H9 (cell line): Measurements from ENCODE around the gene ARHGAP4. TPM values are rescaled to one million over a fixed set of nuclear protein-coding genes. Genes with fewer than 3 reads are reported as not detected.

Experiments used
- DNase-seq: peaks from one replicate; pipeline ENCODE4 v3.0.0-alpha.2; 2017
- H2AFZ ChIP-seq: one replicate; pipeline ENCODE4 v1.6.1; 2013; ENCODE audit warnings: mild to moderate bottlenecking, low read length, control low read depth, moderate library complexity
- H2AK5ac ChIP-seq: 2 replicates; pipeline ENCODE4 v1.6.1; 2013; ENCODE audit warnings: low read length, control low read depth, mixed read lengths; ENCODE audit not compliant: insufficient read length
- H2BK120ac ChIP-seq: one replicate; pipeline ENCODE4 v1.6.1; 2013; ENCODE audit warnings: low read depth, mild to moderate bottlenecking, low read length, control low read depth, inconsistent platforms; ENCODE audit not compliant: poor library complexity, severe bottlenecking
- H2BK12ac ChIP-seq: 2 replicates; pipeline ENCODE4 v1.6.1; 2013; ENCODE audit warnings: low read length, control low read depth, mixed read lengths, low read depth; ENCODE audit not compliant: insufficient read length
- H2BK15ac ChIP-seq: 2 replicates; pipeline ENCODE4 v1.6.1; 2013; ENCODE audit warnings: low read depth, low read length, control low read depth
- H2BK20ac ChIP-seq: one replicate; pipeline ENCODE4 v1.6.1; 2013; ENCODE audit warnings: low read depth, mild to moderate bottlenecking, low read length, control low read depth, inconsistent platforms; ENCODE audit not compliant: poor library complexity, severe bottlenecking
- H2BK5ac ChIP-seq: 2 replicates; pipeline ENCODE4 v1.6.1; 2013; ENCODE audit warnings: low read length, control low read depth, mixed read lengths; ENCODE audit not compliant: insufficient read length
- H3K14ac ChIP-seq: 2 replicates; pipeline ENCODE4 v1.6.1; 2013; ENCODE audit warnings: low read length, control low read depth; ENCODE audit not compliant: insufficient read depth
- H3K18ac ChIP-seq: 2 replicates; pipeline ENCODE4 v1.6.1; 2013; ENCODE audit warnings: low read depth, mild to moderate bottlenecking, mixed read lengths, low read length, control low read depth; ENCODE audit not compliant: insufficient read length
- H3K23ac ChIP-seq: 2 replicates; pipeline ENCODE4 v1.6.1; 2013; ENCODE audit warnings: low read length, control low read depth, mixed read lengths, low read depth; ENCODE audit not compliant: insufficient read length
- H3K23me2 ChIP-seq: 2 replicates; pipeline ENCODE4 v1.6.1; 2013; ENCODE audit warnings: low read depth, mild to moderate bottlenecking, mixed read lengths, low read length, control low read depth; ENCODE audit not compliant: insufficient read length, poor library complexity, severe bottlenecking
- H3K27ac ChIP-seq: 2 replicates; pipeline ENCODE4 v1.5.1; 2013; ENCODE audit warnings: low read length, control low read depth, mixed read lengths, low read depth; ENCODE audit not compliant: insufficient read length
- H3K27me3 ChIP-seq: 2 replicates; pipeline ENCODE4 v1.6.1; 2013; ENCODE audit warnings: low read length, control low read depth, inconsistent platforms; ENCODE audit not compliant: insufficient read depth
- H3K4ac ChIP-seq: 2 replicates; pipeline ENCODE4 v1.6.1; 2013; ENCODE audit warnings: low read depth, mild to moderate bottlenecking, control low read depth, inconsistent platforms, low read length, moderate library complexity
- H3K4me1 ChIP-seq: 2 replicates; pipeline ENCODE4 v1.6.1; 2013; ENCODE audit warnings: low read length, control low read depth, inconsistent platforms; ENCODE audit not compliant: insufficient read depth
- H3K4me2 ChIP-seq: 2 replicates; pipeline ENCODE4 v1.6.1; 2013; ENCODE audit warnings: low read length, control low read depth, mixed read lengths; ENCODE audit not compliant: insufficient read length, insufficient read depth
- H3K56ac ChIP-seq: 2 replicates; pipeline ENCODE4 v1.6.1; 2013; ENCODE audit warnings: low read depth, mild to moderate bottlenecking, mixed read lengths, low read length, control low read depth; ENCODE audit not compliant: insufficient read length
- H3K79me1 ChIP-seq: 2 replicates; pipeline ENCODE4 v1.6.1; 2013; ENCODE audit warnings: low read depth, mild to moderate bottlenecking, moderate library complexity, low read length, control low read depth, inconsistent platforms; ENCODE audit not compliant: insufficient read depth, poor library complexity, severe bottlenecking
- H3K79me2 ChIP-seq: 2 replicates; pipeline ENCODE4 v1.6.1; 2013; ENCODE audit warnings: low read length, control low read depth, inconsistent platforms; ENCODE audit not compliant: insufficient read depth
- H3K9ac ChIP-seq: 2 replicates; pipeline ENCODE4 v1.6.1; 2013; ENCODE audit warnings: low read length, control low read depth, mixed read lengths; ENCODE audit not compliant: insufficient read length; ENCODE audit errors: extremely low read depth
- H3K9me3 ChIP-seq: one replicate; pipeline ENCODE4 v1.6.1; 2013; ENCODE audit warnings: low read depth, low read length, inconsistent platforms; ENCODE audit not compliant: control insufficient read depth
- H3T11ph ChIP-seq: one replicate; pipeline ENCODE4 v1.6.1; 2013; ENCODE audit warnings: mild to moderate bottlenecking, low read length, control low read depth, inconsistent platforms
- H4K20me1 ChIP-seq: one replicate; pipeline ENCODE4 v1.6.1; 2013; ENCODE audit not compliant: control insufficient read depth, insufficient read length, insufficient read depth
- H4K5ac ChIP-seq: 2 replicates; pipeline ENCODE4 v1.6.1; 2013; ENCODE audit warnings: low read depth, mild to moderate bottlenecking, mixed read lengths, low read length, control low read depth; ENCODE audit not compliant: insufficient read length
- H4K8ac ChIP-seq: replicated peaks from 2 replicates; pipeline ENCODE4 v1.6.1; 2013; ENCODE audit warnings: low read length, control low read depth, mixed read lengths, low read depth; ENCODE audit not compliant: insufficient read length
- H4K91ac ChIP-seq: 2 replicates; pipeline ENCODE4 v1.6.1; 2013; ENCODE audit warnings: low read depth, mild to moderate bottlenecking, moderate library complexity, mixed read lengths, low read length, control low read depth; ENCODE audit not compliant: insufficient read length
- H3K27ac Mint-ChIP-seq, 3 experiments: 2 replicates in 2 of 3; 3 replicates in 1 of 3; pipeline ENCODE4 v1.8.0; 2020 to 2021; ENCODE audit warnings: mixed read lengths in 3 of 3, mild to moderate bottlenecking in 1 of 3, moderate library complexity in 1 of 3
- H3K27me3 Mint-ChIP-seq: 2 replicates; pipeline ENCODE4 v1.8.0; 2021; ENCODE audit warnings: low read depth, mild to moderate bottlenecking, moderate library complexity, mixed read lengths
- H3K36me3 Mint-ChIP-seq, 3 experiments: 2 replicates in 2 of 3; 3 replicates in 1 of 3; pipeline ENCODE4 v1.8.0; 2020 to 2021; ENCODE audit warnings: low read depth in 3 of 3, mixed read lengths in 3 of 3; ENCODE audit not compliant: insufficient read depth in 1 of 3
- H3K4me1 Mint-ChIP-seq, 2 experiments: 2 replicates each; pipeline ENCODE4 v1.8.0; 2020; ENCODE audit warnings: mixed read lengths in 2 of 2
- H3K4me3 Mint-ChIP-seq, 2 experiments: 2 replicates in 1 of 2; 3 replicates in 1 of 2; pipeline ENCODE4 v1.8.0; 2020 to 2021; ENCODE audit warnings: mild to moderate bottlenecking in 2 of 2, mixed read lengths in 2 of 2, moderate library complexity in 1 of 2
- H3K9me3 Mint-ChIP-seq, 2 experiments: 2 replicates in 1 of 2; 3 replicates in 1 of 2; pipeline ENCODE4 v1.8.0; 2020; ENCODE audit warnings: mild to moderate bottlenecking in 2 of 2, mixed read lengths in 2 of 2, moderate library complexity in 1 of 2
- WGBS: extraction: QIAGEN DNeasy Blood & Tissue Kit; methylation state at CpG from one replicate; pipeline ENCODE4 v1.1.7; 2013; ENCODE audit warnings: missing lambda C conversion rate, low lambda C conversion rate, mixed read lengths; ENCODE audit not compliant: insufficient read length; ENCODE audit errors: extremely low coverage; 5-methylcytosine and 5-hydroxymethylcytosine counted together
- total RNA-seq: library from RNA; stranded (reverse); gene quantifications from 2 replicates; pipeline ENCODE4 v1.2.1, GENCODE V29; 2021
- TF ChIP-seq, protein P1 (sequence below): fragments of 200-600 bp; sonication (generic); conservative IDR thresholded peaks from 3 replicates; pipeline ENCODE4 v1.8.0; 2021; ENCODE audit warnings: antibody characterized with exemption, mild to moderate bottlenecking

Gene ARHGAP4
- total RNA-seq, 1 experiment from 2014 or later: 37.8 TPM

DNA sequence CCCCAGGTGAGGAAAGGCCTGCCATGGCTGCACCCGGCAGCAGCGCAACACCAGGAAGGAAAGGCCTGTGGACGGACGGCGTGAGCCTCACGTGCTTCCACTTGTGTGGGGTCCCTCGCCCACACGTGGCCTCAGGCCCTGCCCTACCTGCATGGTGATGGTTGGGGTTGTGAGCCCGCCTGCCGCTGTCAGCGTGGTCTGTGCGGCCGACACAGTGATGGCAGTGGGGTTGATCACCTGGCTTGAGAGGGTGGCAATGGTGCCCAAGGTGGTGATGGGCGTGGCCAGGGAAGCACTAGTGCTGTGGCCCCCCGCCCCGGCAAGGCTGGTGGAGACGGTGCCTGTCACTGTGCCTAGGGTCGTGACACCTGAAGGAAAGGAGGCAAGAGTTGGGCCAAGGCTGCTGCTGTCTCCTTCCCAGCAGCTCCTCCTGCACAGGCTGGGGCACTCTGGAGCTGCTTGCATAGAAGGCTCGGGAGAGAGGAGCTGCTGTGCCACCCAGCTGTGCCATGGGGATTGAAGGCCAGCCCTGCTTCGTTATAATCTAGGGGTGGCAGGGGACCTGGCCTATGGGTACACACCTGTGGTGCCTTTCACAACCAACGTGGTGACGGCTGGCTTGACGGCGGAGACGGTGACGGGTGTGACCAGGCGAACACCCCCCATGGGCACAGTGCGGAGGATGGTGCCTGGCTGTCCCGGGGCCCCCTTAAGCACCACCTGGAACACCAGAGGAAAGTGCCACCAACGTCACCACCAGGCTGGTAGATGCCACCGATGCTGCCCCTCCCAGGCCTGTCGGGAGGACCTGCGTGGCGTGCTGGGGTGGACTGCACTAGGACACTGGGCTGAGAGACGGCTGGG lies 30.2 kb upstream of the ARHGAP4 start:
- H3K36me3 Mint-ChIP-seq: peaks cover 76 to 96% (median 90%) of the 10 kb centered on the region in 3 experiments
- no peak overlapping the region for H3K9ac ChIP-seq

More for the DNA sequence above, 30.2 kb upstream of the ARHGAP4 start:
- Histone ChIP-seq H3K9me3 (peaks cover 5% of the 10 kb centered on the region), H3K18ac (no peak overlapping the region), H3K27me3 (no peaks in the 10 kb centered on the region), H3K4me1 (no peaks in the 10 kb centered on the region), H3K27ac (no peak overlapping the region), H3K14ac (no peak overlapping the region), H3K79me1 (no peaks in the 10 kb centered on the region), H4K8ac (no peak overlapping the region), H3K79me2 (no peaks in the 10 kb centered on the region), H3K56ac (no peak overlapping the region), H2AFZ (no peak overlapping the region), H2BK120ac (no peak overlapping the region), H2BK20ac (no peak overlapping the region), H3K23ac (no peak overlapping the region), H3K4ac (no peak overlapping the region), H2BK5ac (no peak overlapping the region), H4K5ac (no peak overlapping the region), H2AK5ac (no peak overlapping the region), H4K91ac (no peak overlapping the region), H2BK12ac (no peak overlapping the region), H2BK15ac (no peak overlapping the region), H3K23me2 (no peaks in the 10 kb centered on the region), H4K20me1 (no peaks in the 10 kb centered on the region), H3K4me2 (no peak overlapping the region), H3T11ph (no peak overlapping the region)
- no peak overlapping the region; a peak in 1 of 5 replicates for H3K4me3 Mint-ChIP-seq
- H3K4me1 Mint-ChIP-seq: peaks cover 0 to 6% of the 10 kb centered on the region in 2 experiments; a peak in 1 of 4 replicates
- H3K27me3 Mint-ChIP-seq: no peaks in the 10 kb centered on the region
- no peak for DNase-seq
- no CpG with 5 or more reads among the region's 35 CpGs for WGBS
- H3K9me3 Mint-ChIP-seq: no peaks in the 10 kb centered on the region; a peak in 1 of 5 replicates
- TF ChIP-seq, protein P1, sequence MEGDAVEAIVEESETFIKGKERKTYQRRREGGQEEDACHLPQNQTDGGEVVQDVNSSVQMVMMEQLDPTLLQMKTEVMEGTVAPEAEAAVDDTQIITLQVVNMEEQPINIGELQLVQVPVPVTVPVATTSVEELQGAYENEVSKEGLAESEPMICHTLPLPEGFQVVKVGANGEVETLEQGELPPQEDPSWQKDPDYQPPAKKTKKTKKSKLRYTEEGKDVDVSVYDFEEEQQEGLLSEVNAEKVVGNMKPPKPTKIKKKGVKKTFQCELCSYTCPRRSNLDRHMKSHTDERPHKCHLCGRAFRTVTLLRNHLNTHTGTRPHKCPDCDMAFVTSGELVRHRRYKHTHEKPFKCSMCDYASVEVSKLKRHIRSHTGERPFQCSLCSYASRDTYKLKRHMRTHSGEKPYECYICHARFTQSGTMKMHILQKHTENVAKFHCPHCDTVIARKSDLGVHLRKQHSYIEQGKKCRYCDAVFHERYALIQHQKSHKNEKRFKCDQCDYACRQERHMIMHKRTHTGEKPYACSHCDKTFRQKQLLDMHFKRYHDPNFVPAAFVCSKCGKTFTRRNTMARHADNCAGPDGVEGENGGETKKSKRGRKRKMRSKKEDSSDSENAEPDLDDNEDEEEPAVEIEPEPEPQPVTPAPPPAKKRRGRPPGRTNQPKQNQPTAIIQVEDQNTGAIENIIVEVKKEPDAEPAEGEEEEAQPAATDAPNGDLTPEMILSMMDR: no peak
- H3K27ac Mint-ChIP-seq: no peak overlapping the region
